HG03457 (cell line): ENCODE measurements around the gene BRIP1.
"Not testable (repeated sequence)": the region's sequence is repeated elsewhere in the genome, so short reads cannot be mapped to it uniquely, and the experiment has no call there.

ENCODE experiments used
- ATAC-seq: cut with Tn5 transposase; IDR thresholded peaks from one replicate; pipeline ENCODE4 v1.9.1; 2021; ENCODE audit warnings: moderate number of reproducible peaks; ENCODE audit not compliant: unreplicated experiment

BRIP1 gene

GRCh38 chr17:61862975-61863800 is at the start of gene BRIP1:
Gene BRIP1 (minus strand): TSS chr17:61863528. CDS start chr17:61861539, 1,989 bp downstream.
- ATAC-seq: peak; percentile 85

DNA sequence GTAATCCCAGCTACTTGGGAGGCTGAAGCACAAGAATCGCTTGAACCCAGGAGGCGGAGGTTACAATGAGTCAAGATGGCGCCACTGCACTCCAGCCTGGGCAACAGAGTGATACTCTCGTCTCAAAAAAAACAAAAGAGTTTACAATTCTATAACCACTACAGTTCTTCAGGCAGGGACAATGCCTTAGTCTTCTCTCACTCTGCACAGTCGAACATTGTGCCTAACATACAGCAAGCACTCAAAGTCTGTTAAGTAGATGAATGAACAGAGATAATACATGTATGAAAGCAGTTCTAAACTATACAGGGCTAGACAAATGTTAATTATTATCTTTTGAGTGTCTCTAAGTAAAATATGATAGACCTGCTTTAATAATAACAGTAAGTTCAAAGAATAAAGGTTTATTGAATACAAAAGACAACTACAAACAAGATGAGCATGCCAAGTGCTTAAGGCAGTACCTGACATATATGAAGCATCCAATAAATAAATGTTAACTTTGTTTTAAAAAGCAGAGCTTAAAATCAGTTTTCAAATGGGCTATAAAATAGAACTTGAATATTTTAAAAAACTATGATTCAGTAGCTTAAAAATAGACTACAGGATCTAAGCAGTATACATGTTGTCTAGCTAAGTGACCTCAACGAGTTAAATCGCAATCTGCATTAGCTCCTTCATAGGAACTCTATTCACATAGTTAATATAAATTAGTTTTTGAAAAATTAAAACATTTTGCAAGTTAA is 45.1 kb upstream of the BRIP1 start:
- no peak for ATAC-seq

- no peak for ATAC-seq
Observed at GRCh38 chr17:61907361-61907760, 44.0 kb upstream of the BRIP1 start.

DNA sequence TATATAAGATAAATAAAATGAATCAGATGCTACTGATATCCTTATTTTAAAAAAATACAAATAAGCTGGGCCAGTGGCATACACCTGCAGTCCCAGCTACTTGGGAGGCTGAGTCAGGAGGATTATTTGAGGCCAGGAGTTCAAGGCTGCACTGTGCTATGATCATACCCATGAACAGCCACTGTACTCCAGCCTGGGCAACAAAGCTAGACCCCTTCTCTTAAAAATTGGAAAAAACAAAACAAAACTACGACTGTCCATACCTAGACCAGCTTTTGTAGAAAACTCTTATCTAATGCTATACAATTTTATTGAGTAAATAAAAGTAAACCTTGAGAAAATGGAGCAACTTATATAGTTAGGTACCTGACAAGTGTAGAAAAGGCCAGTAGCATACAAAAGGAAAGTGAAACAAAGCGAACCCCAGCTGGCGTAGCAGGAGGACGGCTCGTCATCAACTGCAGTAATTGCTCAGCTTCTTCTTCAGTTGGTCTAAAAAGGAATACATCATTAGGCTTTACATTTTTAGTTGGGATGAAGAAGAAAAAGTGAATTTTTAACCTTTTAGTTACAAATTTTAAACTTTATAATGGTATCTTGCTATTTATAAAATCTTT is 40.9 kb upstream of the BRIP1 start:
- ATAC-seq: no peak

- no peak for ATAC-seq
Observed at GRCh38 chr17:61903251-61903650, 39.9 kb upstream of the BRIP1 start.

- ATAC-seq: no peak
Observed at GRCh38 chr17:61897548-61898180, 34.3 kb upstream of the BRIP1 start.

GRCh38 chr17:61895391-61895790 is 32.1 kb upstream of the BRIP1 start:
- no peak for ATAC-seq

GRCh38 chr17:61894310-61894709 is 31.0 kb upstream of the BRIP1 start:
- ATAC-seq: not testable (repeated sequence)

DNA sequence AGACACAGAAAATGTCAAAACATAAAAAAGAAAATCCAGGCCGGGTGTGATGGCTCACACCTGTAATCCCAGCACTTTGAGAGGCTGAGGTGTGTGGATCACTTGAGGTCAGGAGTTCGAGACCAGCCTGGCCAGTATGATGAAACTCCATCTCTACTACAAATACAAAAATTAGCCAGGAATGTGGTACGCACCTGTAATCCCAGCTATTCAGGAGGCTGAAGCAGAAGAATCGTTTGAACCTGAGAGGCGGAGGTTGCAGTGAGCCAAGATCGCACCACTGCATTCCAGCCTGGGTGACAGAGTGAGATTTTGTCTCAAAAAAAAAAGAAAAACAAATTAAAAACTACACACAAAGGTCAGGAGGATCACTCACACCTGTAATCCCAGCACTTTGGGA is 24.4 kb upstream of the BRIP1 start:
- not testable (repeated sequence) for ATAC-seq

GRCh38 chr17:61885865-61886264 is 22.5 kb upstream of the BRIP1 start:
- not testable (repeated sequence) for ATAC-seq

DNA sequence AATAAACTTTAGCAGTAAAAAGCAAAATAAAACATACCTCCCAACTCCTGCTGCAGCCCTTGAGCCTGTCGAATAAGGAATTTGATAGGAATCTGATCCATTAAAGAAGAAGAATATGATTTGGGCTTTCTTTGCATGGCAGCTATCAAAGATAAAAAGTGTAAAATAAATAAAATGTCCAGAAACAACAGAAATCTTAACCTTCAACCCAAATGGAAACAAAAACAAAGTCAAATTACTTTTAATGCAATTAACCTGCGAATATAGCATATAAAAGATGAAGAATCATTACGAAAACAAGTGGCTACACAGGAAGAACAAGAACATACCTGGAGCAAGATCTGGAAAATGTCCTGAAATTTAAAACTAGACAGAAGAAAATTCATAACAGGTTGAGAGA is 21.5 kb upstream of the BRIP1 start:
- ATAC-seq: no peak

GRCh38 chr17:61880589-61881102 is 17.3 kb upstream of the BRIP1 start:
- ATAC-seq: no peak

DNA sequence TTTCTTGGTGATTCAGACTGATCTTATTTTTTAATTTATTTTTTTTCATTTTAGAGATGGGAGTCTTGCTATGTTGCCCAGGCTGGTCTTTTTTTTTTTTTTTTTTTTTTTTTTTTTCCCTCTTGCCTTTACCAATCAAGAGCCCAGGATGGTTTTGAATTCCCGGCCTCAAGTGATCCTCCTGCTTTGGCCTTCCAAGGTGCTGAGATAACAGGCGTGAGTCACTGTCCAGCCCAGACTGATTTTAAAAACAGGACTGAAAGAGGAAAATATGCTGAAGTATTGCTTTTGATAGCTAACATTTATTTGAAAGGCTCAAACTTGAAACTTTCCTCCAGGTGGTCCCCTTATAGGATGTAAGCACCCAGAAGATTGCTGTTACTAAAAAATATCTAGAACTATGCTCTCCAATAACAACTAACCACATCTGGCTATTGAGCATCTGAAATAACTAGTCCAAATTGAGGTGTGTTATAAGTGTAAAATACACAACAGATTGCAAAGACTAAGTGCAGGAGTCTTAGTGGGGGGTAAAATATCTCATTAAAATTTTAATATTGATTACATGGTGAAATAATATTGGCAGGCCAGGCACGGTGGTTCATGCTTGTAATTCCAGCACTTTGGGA is 15.8 kb upstream of the BRIP1 start:
- ATAC-seq: no peak

- no peak for ATAC-seq
Observed at GRCh38 chr17:61878520-61878919, 15.2 kb upstream of the BRIP1 start.

DNA sequence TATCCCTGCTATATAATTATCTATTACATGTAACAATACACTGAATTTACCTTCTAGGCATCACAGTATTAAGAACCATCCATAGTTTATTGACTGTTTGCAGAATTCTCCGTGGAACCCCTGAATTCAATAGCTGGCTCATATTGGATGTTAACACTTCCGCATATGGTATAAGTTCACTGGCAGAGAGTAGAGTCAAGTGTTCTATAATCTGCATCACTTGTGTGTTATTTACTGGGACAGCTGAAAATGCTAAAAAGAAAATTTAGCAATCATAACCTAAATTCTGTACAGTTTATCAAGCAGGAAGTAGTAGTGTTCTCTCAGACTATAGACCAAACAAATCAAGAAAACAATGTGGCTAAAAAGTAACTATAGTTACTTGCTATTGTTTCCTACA is 14.5 kb upstream of the BRIP1 start:
- ATAC-seq: no peak

GRCh38 chr17:61875804-61876203 is 12.5 kb upstream of the BRIP1 start:
- ATAC-seq: no peak

DNA sequence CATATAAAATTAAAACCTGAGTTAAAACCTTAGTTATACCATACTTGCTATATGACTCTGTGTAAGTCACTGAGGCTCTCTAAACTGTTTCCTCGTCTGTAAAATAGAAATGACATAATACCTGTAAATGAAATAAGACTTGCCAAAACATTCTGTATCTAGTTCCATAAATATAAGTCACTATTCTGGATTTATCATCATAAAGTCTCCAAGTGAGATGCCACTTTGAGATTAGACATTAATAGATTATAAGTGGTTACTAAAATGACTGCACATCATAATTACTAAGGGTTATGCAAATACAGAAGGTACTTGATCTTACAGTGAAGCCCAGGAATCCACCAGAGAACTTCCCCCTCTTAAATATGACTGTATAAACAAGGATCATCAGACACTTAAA is 12.0 kb upstream of the BRIP1 start:
- no peak for ATAC-seq

GRCh38 chr17:61874075-61874474 is 10.7 kb upstream of the BRIP1 start:
- ATAC-seq: no peak

GRCh38 chr17:61872099-61872498 is 8.8 kb upstream of the BRIP1 start:
- ATAC-seq: no peak

- no peak for ATAC-seq
Observed at GRCh38 chr17:61869138-61869537, 5.8 kb upstream of the BRIP1 start.

DNA sequence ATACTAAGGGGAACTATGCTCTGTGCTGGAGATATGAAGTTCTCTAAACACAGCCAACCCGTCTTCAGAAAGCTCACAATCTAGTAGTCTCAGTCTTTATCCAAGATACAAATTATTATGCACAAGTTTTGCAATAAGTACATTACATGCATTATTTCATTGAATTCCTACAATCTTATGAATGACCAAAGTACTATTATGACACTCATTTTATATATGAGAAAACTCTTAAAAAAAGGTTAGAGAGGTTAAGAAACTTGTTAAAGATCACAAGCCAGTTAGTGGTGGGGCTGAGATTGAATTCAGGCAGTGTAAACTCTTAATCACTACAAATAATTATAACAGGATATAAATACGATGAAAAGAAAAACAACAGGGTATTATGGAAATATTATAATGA is 4.7 kb upstream of the BRIP1 start:
- ATAC-seq: no peak
